Stimulated activated naive CD4-positive, alpha-beta T cell treated with Interleukin-2 at 50 U/mL for 16 hours (primary cell): ENCODE data around the gene RNMT.
"Not testable (repeated sequence)": the region's sequence is repeated elsewhere in the genome, so short reads cannot be mapped to it uniquely, and the experiment has no call there.

Source experiments
- DNase-seq: peaks from one replicate; lab custom pipeline; 2025; lab: John Stamatoyannopoulos, UW

The RNMT gene

DNA sequence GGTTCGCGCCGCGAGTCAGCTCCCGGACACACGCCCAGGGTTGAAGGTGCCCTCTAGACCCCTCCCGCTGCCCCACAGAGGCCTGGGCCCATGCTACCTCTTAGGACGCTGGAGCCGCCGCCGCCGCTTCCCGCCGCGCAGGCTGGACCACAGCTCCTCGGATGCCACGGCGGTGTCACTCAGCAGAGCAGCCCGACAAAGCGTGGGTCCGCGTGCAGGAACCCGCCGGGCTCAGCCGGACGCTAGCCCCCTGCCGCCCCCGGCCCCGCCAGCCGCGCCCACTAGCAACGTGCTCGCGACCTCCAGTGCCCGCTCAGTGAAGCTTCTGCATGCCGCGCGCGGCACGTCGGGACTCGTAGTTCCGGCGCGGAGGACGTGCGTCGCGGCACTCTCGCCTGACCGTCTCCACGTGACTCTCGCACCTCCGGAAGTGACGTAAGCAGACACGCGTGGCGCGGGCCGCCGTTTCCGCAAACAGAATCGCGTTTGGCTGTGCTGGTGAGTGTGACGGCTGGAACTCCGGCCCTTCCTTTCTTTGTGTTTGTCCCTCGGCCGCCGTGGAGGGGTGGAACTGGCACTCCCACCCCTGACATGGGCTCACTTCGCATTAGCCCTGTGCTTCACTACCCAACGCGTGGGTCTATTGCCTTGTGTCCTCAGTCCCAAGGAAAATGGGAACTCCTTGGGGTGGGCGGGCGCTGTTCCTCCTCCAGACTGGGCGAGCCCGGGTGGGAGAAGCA, at the start of gene RNMT, which contains the start of gene FAM210A:
Gene RNMT, plus strand, starts transcription at position 442 of the 740 bp plus-strand sequence. CDS start 4,845 bp downstream, outside the sequence.
Gene FAM210A, minus strand, starts transcription at position 327 of the 740 bp plus-strand sequence. CDS start 44,481 bp downstream, outside the sequence.
- peak; percentile 91 for DNase-seq

DNA sequence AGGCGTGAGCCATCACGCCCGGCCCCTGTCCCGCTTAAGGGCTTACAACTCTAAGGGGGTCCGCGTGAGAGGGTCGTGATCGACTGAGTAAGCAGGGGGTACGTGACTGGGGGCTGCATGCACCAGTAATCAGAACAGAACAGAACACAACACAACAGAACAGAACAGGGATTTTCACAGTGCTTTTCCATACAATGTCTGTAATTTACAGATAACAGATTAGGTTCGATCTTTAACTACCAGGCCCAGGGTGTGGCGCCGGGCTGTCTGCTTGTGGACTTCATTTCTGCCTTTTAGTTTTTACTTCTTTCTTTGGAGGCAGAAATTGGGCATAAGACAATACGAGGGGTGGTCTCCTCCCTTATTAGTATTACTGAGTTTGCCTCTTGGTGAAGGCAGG, 49.1 kb upstream of the RNMT start:
- not testable (repeated sequence) for DNase-seq

DNA sequence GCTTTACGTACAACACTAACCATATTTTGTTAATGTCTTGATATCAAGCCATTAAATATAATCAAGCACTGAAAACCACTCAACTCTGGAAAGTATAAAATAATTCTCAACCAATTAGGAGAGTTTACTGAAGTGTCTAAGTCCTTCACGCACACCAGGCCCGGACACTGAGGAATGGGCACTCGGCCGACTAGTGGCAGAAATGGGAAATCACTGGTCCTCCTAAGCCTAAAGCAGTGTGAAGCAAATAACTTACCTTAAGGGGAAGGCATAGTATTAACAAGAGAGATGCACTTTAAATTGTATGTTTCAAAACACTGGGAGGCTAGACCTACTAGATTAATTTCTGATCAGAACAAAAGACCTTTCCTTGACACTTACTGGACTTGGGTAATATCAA, 45.9 kb upstream of the RNMT start:
- no peak for DNase-seq

DNA sequence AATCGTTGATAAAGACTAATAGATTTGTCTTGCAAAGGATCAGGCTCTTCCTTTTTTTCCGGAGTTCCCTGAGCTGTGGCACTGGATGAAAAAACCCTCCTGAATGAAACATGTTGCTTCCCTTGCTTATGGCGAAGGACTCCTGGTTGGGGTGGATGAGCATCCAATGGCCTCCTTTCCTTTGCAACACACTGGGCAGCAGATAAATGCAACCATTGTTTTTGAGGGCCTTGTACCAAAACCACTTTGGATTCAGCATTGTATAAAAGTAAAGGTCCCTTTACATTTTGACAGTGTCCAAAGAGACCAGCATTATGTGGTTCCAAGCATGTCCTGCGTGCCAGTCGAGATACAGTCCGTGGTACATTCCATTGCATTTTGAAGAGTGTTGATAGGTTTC, 44.8 kb upstream of the RNMT start:
- no peak for DNase-seq

DNA sequence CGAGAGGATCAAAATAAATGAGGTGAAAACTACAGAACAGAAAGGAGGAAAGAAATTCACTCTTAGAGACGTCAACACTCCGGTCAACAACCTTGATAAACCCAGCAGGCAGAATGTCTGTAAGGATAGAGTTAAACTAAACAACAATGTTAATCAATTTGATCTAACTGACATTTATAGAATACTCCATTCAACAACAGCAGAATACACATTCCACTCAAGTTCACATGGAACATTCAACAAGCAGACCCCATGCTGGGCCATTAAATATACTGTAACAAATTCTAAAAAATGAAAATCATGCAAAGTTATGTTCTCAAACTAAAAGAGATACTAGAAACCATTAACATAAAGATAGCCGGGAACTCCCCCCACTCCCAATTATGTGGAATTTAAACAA, 41.9 kb upstream of the RNMT start:
- no peak for DNase-seq

DNA sequence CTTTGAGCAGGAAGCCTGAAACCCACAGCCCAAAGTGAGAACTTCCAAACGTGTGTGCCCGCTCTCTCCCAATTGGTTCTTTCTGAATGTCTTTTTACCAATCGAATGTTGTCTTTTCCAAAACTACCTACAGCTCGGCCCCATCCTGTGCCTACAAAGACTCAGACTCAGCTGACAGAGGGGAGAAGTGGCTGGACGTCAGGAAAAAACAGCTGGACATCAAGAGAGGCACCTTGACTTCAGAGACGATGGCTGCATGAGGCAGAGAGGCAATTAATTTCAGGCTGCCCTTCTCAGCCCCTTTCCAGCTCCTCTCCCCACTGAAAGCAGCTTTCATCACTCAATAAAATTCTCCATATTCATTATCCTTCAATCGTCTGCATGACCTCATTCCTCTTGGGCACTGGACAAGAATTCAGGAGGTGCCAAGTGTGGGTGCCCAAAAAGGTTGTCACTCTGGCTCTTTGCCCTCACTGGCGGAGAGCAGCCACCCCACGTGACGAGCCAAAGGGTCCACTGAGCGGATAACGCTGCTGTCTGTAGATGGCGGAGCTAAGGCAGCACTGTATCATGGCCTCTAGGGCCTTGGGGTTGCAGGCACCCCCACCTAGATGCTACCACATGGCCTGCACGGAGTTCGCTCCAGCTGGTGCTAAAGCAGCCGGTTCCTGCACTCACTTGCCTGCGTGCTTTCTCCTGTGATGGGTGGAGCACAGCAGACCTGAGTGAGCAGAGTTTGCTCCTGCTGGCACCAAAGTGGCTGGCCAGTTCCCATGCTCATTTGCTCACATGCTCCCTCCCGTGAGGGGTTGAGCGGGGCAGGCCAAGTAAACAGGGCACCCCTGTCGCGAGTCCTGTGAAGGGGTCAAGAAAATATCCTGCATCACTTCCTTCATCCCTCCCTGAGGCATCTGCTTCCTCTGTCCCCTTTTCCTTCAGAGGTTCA, 38.0 kb upstream of the RNMT start:
- DNase-seq, result no peak

DNA sequence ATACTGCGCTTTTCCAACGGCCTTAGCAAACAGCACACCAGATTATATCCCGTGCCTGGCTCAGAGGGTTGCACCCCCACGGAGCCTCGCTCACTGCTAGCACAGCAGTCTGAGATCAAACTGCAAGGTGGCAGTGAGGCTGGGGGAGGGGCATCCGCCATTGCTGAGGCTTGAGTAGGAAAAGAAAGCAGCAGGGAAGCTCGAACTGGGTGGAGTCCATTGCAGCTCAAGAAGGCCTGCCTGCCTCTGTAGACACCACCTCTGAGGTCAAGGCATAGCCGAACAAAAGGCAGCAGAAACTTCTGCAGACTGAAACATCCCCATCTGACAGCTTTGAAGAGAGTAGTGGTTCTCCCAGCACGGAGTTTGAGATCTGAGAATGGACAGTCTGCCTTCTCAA, 36.4 kb upstream of the RNMT start:
- not testable (repeated sequence) for DNase-seq

DNA sequence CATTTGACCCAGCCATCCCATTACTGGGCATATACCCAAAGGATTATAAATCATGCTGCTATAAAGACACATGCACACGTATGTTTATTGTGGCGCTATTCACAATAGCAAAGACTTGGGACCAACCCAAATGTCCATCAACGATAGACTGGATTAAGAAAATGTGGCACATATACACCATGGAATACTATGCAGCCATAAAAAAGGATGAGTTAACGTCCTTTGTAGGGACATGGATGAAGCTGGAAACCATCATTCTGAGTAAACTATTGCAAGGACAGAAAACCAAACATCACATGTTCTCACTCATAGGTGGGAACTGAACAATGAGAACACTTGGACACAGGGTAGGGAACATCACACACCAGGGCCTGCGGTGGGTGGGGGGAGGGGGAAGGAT, 31.1 kb upstream of the RNMT start:
- DNase-seq, result not testable (repeated sequence)

DNA sequence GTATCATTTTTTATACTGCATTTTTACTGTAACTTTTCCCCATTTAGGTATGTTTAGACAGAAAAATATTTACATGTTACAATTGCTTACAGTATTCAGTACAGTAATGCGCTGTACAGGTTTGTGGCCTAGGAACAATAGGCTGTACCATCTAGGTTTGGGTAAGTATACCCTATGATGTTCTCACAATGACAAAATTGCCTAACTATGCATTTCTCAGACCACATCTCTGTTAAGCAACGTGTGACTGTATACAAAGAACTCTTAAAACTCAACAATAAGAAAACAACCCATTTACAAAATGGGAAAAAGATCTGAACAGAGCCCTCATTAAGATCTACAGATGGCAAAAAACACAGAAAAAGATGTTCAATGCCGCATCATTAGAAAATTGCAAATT, 29.5 kb upstream of the RNMT start:
- DNase-seq, result no peak

DNA sequence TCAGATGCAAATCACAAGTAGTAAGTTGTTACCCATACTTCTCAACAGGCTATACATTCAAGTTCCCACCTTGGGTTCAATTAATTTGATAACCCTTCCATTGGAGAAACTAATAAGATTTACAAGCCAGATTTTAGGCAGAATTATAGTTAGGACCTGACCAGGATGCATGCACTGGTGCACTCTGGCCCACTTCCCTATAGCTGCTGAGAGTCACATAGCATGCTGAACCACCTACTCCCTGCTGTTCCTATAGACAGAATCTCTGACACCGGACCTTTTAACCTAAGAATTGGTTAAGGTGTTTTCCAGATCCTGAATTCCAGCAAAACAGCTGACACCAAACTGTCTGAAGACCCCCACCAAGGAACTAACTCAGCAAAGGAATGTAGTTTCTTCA, 26.3 kb upstream of the RNMT start:
- no peak for DNase-seq

DNA sequence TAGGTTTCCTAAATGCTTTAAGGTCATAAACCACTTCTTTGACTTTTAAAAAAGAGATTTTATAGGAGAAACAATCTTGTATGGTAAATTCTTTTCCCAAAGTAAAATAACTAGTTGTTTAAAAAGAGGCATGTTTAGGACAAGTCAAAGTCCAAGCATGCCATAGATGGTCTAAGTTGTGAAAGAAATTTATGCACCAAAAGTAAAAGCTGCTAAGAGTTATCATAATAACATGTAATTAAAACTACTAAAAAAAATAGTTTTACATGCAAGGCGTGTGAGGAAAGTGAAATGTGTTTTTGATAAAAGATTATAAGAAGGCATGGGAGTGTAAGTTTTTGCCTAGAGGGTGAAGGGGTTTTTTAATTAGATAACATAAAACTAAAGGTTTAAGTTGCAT, 22.6 kb upstream of the RNMT start:
- DNase-seq, result no peak

DNA sequence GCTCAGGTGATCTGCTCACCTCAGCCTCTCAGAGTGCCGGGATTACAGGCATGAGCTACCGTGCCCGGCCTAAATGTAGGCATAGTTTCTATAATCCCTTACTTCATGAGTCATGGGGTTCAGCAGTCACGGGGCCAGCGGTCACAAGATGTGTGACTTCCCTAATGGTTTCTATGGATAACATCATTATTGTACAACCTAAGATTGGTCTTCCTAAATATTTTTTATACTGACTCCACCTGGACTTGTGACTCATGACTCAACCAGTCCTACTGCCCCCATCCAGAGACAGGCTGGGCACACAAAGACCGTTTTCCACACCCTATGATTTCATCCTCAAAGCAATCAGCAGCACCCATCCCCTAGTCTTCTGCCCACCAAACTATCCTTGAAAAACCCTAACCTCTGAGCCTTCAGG, 16.1 kb upstream of the RNMT start:
- no peak for DNase-seq

DNA sequence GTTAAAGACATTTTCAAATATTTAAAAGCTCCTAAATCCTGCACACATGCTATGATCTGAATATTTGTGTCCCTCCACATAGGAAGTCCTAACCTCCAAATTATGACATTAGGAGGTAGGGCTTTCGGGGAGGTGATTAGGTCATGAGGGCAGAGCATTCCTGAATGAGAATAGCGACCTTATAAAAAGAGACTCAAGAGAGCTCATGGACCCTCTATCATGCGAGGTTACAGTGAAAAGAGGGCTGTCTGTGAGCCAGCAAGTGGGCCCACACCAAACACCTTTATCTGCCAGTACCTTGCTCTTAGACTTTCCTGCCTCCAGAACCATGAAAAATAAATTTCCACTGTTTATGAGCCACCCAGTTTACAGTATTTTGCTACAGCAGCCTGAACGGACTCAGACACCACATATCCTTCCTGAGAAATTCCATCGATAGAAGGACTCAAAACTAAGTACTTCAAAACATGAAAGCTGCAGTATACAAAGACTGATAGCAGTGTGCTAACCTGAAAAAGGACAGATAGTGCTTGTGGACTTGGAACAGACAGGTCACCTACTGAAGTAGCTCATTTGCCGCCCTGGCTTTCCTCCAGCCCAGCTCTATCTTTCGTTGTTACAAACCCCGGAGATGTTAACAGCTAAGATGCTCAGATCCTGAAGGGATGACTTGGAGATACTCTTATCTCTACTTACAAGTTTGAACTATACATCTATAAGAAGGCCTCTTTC, 13.9 kb upstream of the RNMT start:
- DNase-seq, result no peak

DNA sequence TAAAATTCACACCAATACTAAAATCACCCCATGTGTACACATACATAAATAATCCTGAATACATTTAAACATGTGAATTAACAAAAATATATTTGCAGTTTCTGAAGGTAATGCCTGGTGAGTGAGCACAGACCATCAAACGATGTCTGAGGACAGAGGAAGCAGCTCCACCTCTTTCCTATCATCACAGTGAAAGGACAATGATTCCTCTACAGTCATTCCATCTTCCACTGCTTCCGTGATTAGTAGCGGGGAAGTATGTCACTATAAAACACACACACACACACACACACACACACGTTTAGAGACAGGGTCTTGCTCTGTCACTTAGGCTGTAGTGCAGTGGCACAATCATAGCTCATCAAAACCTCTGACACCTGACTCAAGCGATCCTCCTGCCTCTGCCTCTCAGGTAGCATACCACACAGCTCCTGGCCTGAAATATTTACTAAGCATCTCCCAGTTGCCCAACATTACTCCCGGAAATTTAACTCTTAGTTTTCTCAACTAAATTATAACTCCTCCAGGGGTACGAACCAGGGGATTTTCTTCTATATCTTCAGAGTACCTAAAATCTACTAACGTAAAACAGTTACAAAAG, 12.9 kb upstream of the RNMT start:
- no peak for DNase-seq

DNA sequence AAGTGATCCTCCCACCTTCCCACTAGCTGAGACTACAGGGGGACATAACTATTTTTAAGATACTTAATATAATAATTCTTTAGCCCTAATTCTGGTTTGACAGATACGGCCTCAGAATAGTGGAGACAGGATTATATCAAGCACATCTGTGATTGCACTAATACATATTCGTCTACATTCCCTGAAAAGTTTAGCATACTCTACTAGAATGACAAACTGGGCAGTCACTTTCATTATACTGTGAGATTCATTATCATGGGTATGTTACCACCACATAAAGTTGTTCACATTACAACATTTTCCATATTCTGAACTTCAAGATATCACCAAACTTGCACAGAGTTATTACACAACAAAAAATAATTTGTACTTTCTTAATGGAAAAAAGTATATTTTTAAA, 11.1 kb upstream of the RNMT start:
- DNase-seq, result no peak

DNA sequence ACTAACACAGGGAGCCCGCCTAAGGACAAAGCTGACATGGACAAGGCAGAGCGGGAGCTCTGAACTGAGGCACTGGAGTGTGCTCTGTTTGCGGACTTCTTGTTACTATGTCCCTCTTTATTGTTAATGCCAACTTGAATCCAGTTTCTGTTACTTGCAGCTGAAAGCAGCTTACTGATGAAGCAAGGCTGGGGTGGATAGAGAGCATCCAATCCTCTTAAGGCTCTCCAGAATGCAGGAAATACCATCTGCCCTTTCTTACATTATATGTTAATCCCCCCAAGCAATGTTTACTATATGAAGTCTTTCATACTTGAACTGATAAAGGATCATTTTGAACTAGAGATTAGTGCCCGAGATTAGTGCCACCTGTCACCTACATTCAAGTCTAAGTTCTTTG, 9.6 kb upstream of the RNMT start:
- no peak for DNase-seq

DNA sequence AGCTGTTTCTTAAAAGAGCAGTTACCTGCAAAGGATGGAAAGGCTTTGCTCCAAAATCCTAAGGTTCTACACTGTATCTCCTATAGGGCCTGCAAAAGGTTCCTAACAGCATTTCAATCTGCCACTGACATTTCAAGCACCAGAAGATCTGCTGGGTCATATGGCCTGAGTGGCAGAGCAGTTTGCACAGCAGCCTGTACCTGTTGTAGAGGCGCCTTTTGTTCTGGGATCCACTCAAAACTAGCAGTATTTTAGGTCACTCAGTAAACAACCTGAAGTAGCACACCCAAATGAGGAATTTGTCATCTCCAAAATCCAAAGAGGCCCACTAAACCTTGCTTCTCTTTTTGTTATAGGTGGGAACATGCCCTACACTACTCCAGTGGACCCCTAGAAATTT, 6.3 kb upstream of the RNMT start:
- no peak for DNase-seq

DNA sequence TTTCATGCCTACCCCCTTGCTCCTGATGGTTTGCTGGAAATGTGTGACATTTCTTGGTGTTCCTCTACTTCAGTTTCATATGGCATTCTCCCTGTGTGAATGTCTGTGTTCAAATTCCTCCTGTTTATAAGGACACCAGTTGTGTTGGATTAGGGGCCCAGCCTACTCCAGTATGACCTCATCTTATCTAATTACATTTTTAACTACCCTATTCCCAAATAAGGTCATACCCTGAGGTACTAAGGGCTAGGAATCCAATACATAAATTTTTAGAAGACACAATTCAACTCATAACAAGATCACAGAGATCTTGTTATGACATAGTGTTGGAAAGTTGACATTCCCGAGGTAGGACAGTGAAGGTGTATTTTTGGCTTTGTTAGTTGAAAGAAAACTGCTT, 5.6 kb upstream of the RNMT start:
- DNase-seq, result no peak

DNA sequence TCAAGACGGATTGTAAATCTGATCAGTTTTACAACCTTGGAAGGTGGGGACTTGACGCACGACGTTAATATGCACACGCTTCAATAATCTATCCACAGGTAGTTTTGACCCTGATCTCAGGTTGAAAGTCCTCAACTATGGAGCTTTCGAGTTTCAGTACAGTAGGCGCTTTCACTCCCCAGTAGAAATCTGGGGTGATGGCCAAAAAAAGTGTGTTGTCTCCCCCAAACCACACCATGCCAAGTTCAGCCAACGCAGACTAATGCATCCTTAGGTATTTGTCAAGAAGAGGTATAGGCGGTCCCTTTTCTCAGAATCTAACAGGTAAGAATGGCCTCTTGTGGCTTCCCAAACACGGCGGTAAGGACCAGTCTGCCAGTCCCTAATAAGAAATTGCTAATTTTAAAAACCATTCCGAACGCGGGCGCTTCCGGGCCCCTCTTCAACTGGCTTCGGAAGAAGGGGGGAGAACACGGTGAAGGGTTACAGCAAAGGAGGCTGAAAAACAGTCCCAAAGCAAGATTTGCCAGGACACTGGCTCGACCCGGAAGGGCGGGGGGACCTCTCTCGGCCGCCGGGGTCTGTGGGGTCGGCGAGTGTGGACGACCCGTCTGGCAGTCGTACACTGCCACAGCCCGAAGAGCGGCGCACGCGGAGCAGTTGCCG, 774 bp upstream of the RNMT start:
- DNase-seq, result no peak

DNA sequence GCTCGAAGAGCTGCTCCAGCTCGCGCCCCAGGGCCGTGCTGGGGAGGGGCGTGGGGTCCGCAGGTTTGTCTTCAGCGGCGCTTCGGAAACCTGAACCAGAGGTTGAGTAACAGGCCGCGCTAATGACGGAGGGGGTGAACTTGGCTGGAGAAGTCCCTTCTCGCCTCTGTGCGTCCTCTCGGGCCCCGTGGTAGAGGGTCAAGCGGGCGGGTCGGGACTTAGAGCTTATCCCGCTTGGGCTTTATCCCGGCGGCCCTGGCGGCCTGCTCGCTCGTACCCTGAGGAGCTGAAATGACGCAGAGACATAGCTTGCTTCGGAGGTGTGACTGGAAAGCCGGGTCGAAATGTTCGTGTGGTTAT, 479 bp downstream of the RNMT start:
- peak; percentile 35 for DNase-seq

DNA sequence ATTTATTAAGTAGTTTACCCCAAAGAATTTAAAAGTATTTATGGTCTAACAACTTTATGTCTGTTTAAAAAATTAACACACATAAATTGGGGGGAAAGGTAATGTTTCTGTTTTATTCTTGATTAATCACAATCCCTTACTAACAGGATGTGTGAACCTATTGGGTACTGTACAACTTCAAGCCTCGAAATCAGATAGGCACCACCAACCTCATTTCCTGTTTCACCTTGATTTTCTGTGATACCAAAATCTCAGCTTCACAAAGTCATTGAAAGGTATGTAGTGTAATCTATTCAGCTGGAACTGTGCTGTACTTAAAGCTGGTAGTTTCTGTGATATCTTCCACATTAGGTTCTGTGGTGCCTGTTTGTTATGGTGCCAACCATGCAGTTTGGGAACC, 4.0 kb downstream of the RNMT start:
- no peak for DNase-seq

DNA sequence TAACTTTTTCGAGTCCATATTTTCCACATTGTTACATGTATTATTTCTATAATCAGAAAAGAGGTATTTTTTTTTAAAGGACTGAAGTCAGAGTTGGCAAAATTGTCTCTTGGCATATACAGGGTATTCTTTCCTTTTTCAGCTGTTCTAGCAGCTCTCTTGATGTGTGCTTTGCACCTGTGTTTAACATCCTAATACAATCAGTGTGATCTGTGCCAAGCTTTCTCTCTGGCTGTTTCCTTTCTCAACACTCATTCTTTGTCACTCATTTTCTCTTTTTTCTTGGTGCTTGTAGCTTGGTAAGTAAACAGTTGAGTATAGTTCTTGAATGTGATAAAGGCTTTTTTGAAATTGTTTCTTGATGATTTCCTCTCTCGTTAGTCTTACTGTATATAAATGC, 9.2 kb downstream of the RNMT start:
- no peak for DNase-seq
